H9 (cell line): ENCODE results near the gene PIH1D2. TPM values are rescaled to one million over a fixed set of nuclear protein-coding genes. Genes with fewer than 3 reads are reported as not detected.

Experiments used
- DNase-seq: peaks from one replicate; pipeline ENCODE4 v3.0.0-alpha.2; 2017
- H2AFZ ChIP-seq: one replicate; pipeline ENCODE4 v1.6.1; 2013; ENCODE audit warnings: mild to moderate bottlenecking, low read length, control low read depth, moderate library complexity
- H2AK5ac ChIP-seq: 2 replicates; pipeline ENCODE4 v1.6.1; 2013; ENCODE audit warnings: low read length, control low read depth, mixed read lengths; ENCODE audit not compliant: insufficient read length
- H2BK120ac ChIP-seq: one replicate; pipeline ENCODE4 v1.6.1; 2013; ENCODE audit warnings: low read depth, mild to moderate bottlenecking, low read length, control low read depth, inconsistent platforms; ENCODE audit not compliant: poor library complexity, severe bottlenecking
- H2BK12ac ChIP-seq: 2 replicates; pipeline ENCODE4 v1.6.1; 2013; ENCODE audit warnings: low read length, control low read depth, mixed read lengths, low read depth; ENCODE audit not compliant: insufficient read length
- H2BK15ac ChIP-seq: 2 replicates; pipeline ENCODE4 v1.6.1; 2013; ENCODE audit warnings: low read depth, low read length, control low read depth
- H2BK20ac ChIP-seq: one replicate; pipeline ENCODE4 v1.6.1; 2013; ENCODE audit warnings: low read depth, mild to moderate bottlenecking, low read length, control low read depth, inconsistent platforms; ENCODE audit not compliant: poor library complexity, severe bottlenecking
- H2BK5ac ChIP-seq: 2 replicates; pipeline ENCODE4 v1.6.1; 2013; ENCODE audit warnings: low read length, control low read depth, mixed read lengths; ENCODE audit not compliant: insufficient read length
- H3K14ac ChIP-seq: 2 replicates; pipeline ENCODE4 v1.6.1; 2013; ENCODE audit warnings: low read length, control low read depth; ENCODE audit not compliant: insufficient read depth
- H3K18ac ChIP-seq: 2 replicates; pipeline ENCODE4 v1.6.1; 2013; ENCODE audit warnings: low read depth, mild to moderate bottlenecking, mixed read lengths, low read length, control low read depth; ENCODE audit not compliant: insufficient read length
- H3K23ac ChIP-seq: 2 replicates; pipeline ENCODE4 v1.6.1; 2013; ENCODE audit warnings: low read length, control low read depth, mixed read lengths, low read depth; ENCODE audit not compliant: insufficient read length
- H3K23me2 ChIP-seq: 2 replicates; pipeline ENCODE4 v1.6.1; 2013; ENCODE audit warnings: low read depth, mild to moderate bottlenecking, mixed read lengths, low read length, control low read depth; ENCODE audit not compliant: insufficient read length, poor library complexity, severe bottlenecking
- H3K27ac ChIP-seq: 2 replicates; pipeline ENCODE4 v1.5.1; 2013; ENCODE audit warnings: low read length, control low read depth, mixed read lengths, low read depth; ENCODE audit not compliant: insufficient read length
- H3K27me3 ChIP-seq: 2 replicates; pipeline ENCODE4 v1.6.1; 2013; ENCODE audit warnings: low read length, control low read depth, inconsistent platforms; ENCODE audit not compliant: insufficient read depth
- H3K4ac ChIP-seq: 2 replicates; pipeline ENCODE4 v1.6.1; 2013; ENCODE audit warnings: low read depth, mild to moderate bottlenecking, control low read depth, inconsistent platforms, low read length, moderate library complexity
- H3K4me1 ChIP-seq: 2 replicates; pipeline ENCODE4 v1.6.1; 2013; ENCODE audit warnings: low read length, control low read depth, inconsistent platforms; ENCODE audit not compliant: insufficient read depth
- H3K4me2 ChIP-seq: 2 replicates; pipeline ENCODE4 v1.6.1; 2013; ENCODE audit warnings: low read length, control low read depth, mixed read lengths; ENCODE audit not compliant: insufficient read length, insufficient read depth
- H3K56ac ChIP-seq: 2 replicates; pipeline ENCODE4 v1.6.1; 2013; ENCODE audit warnings: low read depth, mild to moderate bottlenecking, mixed read lengths, low read length, control low read depth; ENCODE audit not compliant: insufficient read length
- H3K79me1 ChIP-seq: 2 replicates; pipeline ENCODE4 v1.6.1; 2013; ENCODE audit warnings: low read depth, mild to moderate bottlenecking, moderate library complexity, low read length, control low read depth, inconsistent platforms; ENCODE audit not compliant: insufficient read depth, poor library complexity, severe bottlenecking
- H3K79me2 ChIP-seq: 2 replicates; pipeline ENCODE4 v1.6.1; 2013; ENCODE audit warnings: low read length, control low read depth, inconsistent platforms; ENCODE audit not compliant: insufficient read depth
- H3K9ac ChIP-seq: 2 replicates; pipeline ENCODE4 v1.6.1; 2013; ENCODE audit warnings: low read length, control low read depth, mixed read lengths; ENCODE audit not compliant: insufficient read length; ENCODE audit errors: extremely low read depth
- H3K9me3 ChIP-seq: one replicate; pipeline ENCODE4 v1.6.1; 2013; ENCODE audit warnings: low read depth, low read length, inconsistent platforms; ENCODE audit not compliant: control insufficient read depth
- H3T11ph ChIP-seq: one replicate; pipeline ENCODE4 v1.6.1; 2013; ENCODE audit warnings: mild to moderate bottlenecking, low read length, control low read depth, inconsistent platforms
- H4K20me1 ChIP-seq: one replicate; pipeline ENCODE4 v1.6.1; 2013; ENCODE audit not compliant: control insufficient read depth, insufficient read length, insufficient read depth
- H4K5ac ChIP-seq: 2 replicates; pipeline ENCODE4 v1.6.1; 2013; ENCODE audit warnings: low read depth, mild to moderate bottlenecking, mixed read lengths, low read length, control low read depth; ENCODE audit not compliant: insufficient read length
- H4K8ac ChIP-seq: replicated peaks from 2 replicates; pipeline ENCODE4 v1.6.1; 2013; ENCODE audit warnings: low read length, control low read depth, mixed read lengths, low read depth; ENCODE audit not compliant: insufficient read length
- H4K91ac ChIP-seq: 2 replicates; pipeline ENCODE4 v1.6.1; 2013; ENCODE audit warnings: low read depth, mild to moderate bottlenecking, moderate library complexity, mixed read lengths, low read length, control low read depth; ENCODE audit not compliant: insufficient read length
- H3K27ac Mint-ChIP-seq, 3 experiments: 2 replicates in 2 of 3; 3 replicates in 1 of 3; pipeline ENCODE4 v1.8.0; 2020 to 2021; ENCODE audit warnings: mixed read lengths in 3 of 3, mild to moderate bottlenecking in 1 of 3, moderate library complexity in 1 of 3
- H3K27me3 Mint-ChIP-seq: 2 replicates; pipeline ENCODE4 v1.8.0; 2021; ENCODE audit warnings: low read depth, mild to moderate bottlenecking, moderate library complexity, mixed read lengths
- H3K36me3 Mint-ChIP-seq, 3 experiments: 2 replicates in 2 of 3; 3 replicates in 1 of 3; pipeline ENCODE4 v1.8.0; 2020 to 2021; ENCODE audit warnings: low read depth in 3 of 3, mixed read lengths in 3 of 3; ENCODE audit not compliant: insufficient read depth in 1 of 3
- H3K4me1 Mint-ChIP-seq, 2 experiments: 2 replicates each; pipeline ENCODE4 v1.8.0; 2020; ENCODE audit warnings: mixed read lengths in 2 of 2
- H3K4me3 Mint-ChIP-seq, 2 experiments: 2 replicates in 1 of 2; 3 replicates in 1 of 2; pipeline ENCODE4 v1.8.0; 2020 to 2021; ENCODE audit warnings: mild to moderate bottlenecking in 2 of 2, mixed read lengths in 2 of 2, moderate library complexity in 1 of 2
- H3K9me3 Mint-ChIP-seq, 2 experiments: 2 replicates in 1 of 2; 3 replicates in 1 of 2; pipeline ENCODE4 v1.8.0; 2020; ENCODE audit warnings: mild to moderate bottlenecking in 2 of 2, mixed read lengths in 2 of 2, moderate library complexity in 1 of 2
- CTCF ChIP-seq: fragments of 200-600 bp; sonication (generic); conservative IDR thresholded peaks from 3 replicates; pipeline ENCODE4 v1.8.0; 2021; ENCODE audit warnings: antibody characterized with exemption, mild to moderate bottlenecking
- WGBS: extraction: QIAGEN DNeasy Blood & Tissue Kit; methylation state at CpG from one replicate; pipeline ENCODE4 v1.1.7; 2013; ENCODE audit warnings: missing lambda C conversion rate, low lambda C conversion rate, mixed read lengths; ENCODE audit not compliant: insufficient read length; ENCODE audit errors: extremely low coverage; 5-methylcytosine and 5-hydroxymethylcytosine counted together
- total RNA-seq: library from RNA; stranded (reverse); gene quantifications from 2 replicates; pipeline ENCODE4 v1.2.1, GENCODE V29; 2021

Gene PIH1D2
- total RNA-seq, 1 experiment from 2014 or later = 1.1 TPM

- H2AFZ ChIP-seq = no peak within 1 kb of the TSS
- no peak within 1 kb of the TSS for H3K27ac ChIP-seq
- DNase-seq = peak; percentile 95
- H3K4me2 ChIP-seq = peak within 1 kb of the TSS; percentile 97
- H3K23ac ChIP-seq = no peak within 1 kb of the TSS
- H4K91ac ChIP-seq = no peak within 1 kb of the TSS
- Mint-ChIP-seq H3K36me3 (peaks cover 28 to 91% (median 72%) of the 10 kb centered on the region in 3 experiments), H3K4me1 (peaks cover 16 to 20% of the 10 kb centered on the region in 2 experiments), H3K9me3 (peaks cover 0 to 4% of the 10 kb centered on the region in 2 experiments; a peak in 2 of 5 replicates), H3K27me3 (peaks cover 2% of the 10 kb centered on the region; the same call in 1 of the 2 replicates), H3K27ac (peak within 1 kb of the TSS; percentile 95 to 100 (median 100)), H3K4me3 (peak within 1 kb of the TSS; percentile 100)
- H4K20me1 ChIP-seq = no peaks in the 10 kb centered on the region
- no CpG with 5 or more reads among the region's 45 CpGs for WGBS
- no peaks in the 10 kb centered on the region for H3K4me1 ChIP-seq
- peak within 1 kb of the TSS; percentile 91 for H3K9ac ChIP-seq
- H3K56ac ChIP-seq = no peak within 1 kb of the TSS
- no peak within 1 kb of the TSS for H2BK5ac ChIP-seq
- H4K5ac ChIP-seq = peak within 1 kb of the TSS; percentile 45
- no peak within 1 kb of the TSS for H2AK5ac ChIP-seq
- no peak within 1 kb of the TSS for H4K8ac ChIP-seq
- H2BK15ac ChIP-seq = no peak within 1 kb of the TSS
- no peak within 1 kb of the TSS for H3T11ph ChIP-seq
- peaks cover 5% of the 10 kb centered on the region for H3K23me2 ChIP-seq
- H3K9me3 ChIP-seq = no peaks in the 10 kb centered on the region
- peak within 1 kb of the TSS; percentile 85; the same call in 1 of the 2 replicates for H3K14ac ChIP-seq
- H2BK12ac ChIP-seq = no peak within 1 kb of the TSS
- no peaks in the 10 kb centered on the region for H3K27me3 ChIP-seq
- H2BK120ac ChIP-seq = no peak within 1 kb of the TSS
- TF ChIP-seq CTCF = peak; percentile 33; the same call in 2 of the 3 replicates
- H3K79me2 ChIP-seq = peaks cover 13% of the 10 kb centered on the region; the same call in 1 of the 2 replicates
- no peak within 1 kb of the TSS for H2BK20ac ChIP-seq
- H3K4ac ChIP-seq = no peak within 1 kb of the TSS
- peak within 1 kb of the TSS; percentile 69 for H3K18ac ChIP-seq
- H3K79me1 ChIP-seq = no peaks in the 10 kb centered on the region
Measured at GRCh38 chr11:112086422-112087191, 12.8 kb upstream of the PIH1D2 start, which contains the start of the genes SDHD and TIMM8B. Gene SDHD, plus strand, starts transcription at chr11:112086873. Its CDS starts 35 bp downstream, at chr11:112086908. Gene TIMM8B, minus strand, starts transcription at chr11:112086756. Its CDS starts 33 bp downstream, at chr11:112086723.
